Measurements from ENCODE around the gene FAM13A.
A peak's percentile ranks its signal among the peaks of the same experiment; 100 is the strongest.

The FAM13A gene

DNA sequence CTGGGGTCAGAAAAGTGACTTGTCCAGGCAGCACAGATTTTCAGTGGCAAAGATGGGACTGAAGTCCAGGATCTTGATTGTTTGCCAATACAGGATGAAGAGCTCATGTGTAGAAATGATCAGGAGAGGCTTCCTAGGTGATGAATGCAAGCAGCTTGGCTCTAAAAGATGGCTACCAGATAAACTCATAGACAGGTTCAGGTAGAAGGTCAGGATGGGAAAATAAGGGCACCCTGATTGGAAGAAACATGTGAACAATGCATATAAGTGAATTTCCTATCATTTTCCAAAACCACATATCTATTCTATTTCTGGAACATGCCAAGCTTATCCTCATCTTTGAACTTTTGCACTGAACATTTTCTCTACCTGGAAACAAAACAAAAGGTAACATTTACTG is 87.7 kb downstream of the FAM13A start:
- Histone ChIP-seq H3K27me3 (ENCODE audit: insufficient read depth, poor library complexity, severe bottlenecking) (no peaks in the 10 kb centered on the region), H3K36me3 (ENCODE audit: low read depth) (no peaks in the 10 kb centered on the region), H3K4me1 (ENCODE audit: insufficient read depth, poor library complexity, severe bottlenecking) (peaks cover 25% of the 10 kb centered on the region), H3K27ac (ENCODE audit: poor library complexity, severe bottlenecking) (no peak overlapping the region), H3K9me3 (ENCODE audit: severe bottlenecking) (no peaks in the 10 kb centered on the region), H3K4me3 (ENCODE audit: severe bottlenecking) (no peak overlapping the region)
- TF ChIP-seq, protein P1, sequence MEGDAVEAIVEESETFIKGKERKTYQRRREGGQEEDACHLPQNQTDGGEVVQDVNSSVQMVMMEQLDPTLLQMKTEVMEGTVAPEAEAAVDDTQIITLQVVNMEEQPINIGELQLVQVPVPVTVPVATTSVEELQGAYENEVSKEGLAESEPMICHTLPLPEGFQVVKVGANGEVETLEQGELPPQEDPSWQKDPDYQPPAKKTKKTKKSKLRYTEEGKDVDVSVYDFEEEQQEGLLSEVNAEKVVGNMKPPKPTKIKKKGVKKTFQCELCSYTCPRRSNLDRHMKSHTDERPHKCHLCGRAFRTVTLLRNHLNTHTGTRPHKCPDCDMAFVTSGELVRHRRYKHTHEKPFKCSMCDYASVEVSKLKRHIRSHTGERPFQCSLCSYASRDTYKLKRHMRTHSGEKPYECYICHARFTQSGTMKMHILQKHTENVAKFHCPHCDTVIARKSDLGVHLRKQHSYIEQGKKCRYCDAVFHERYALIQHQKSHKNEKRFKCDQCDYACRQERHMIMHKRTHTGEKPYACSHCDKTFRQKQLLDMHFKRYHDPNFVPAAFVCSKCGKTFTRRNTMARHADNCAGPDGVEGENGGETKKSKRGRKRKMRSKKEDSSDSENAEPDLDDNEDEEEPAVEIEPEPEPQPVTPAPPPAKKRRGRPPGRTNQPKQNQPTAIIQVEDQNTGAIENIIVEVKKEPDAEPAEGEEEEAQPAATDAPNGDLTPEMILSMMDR (IDR thresholded peaks at IDR 0.05; ENCODE audit: poor library complexity, severe bottlenecking): no peak
- DNase-seq (ENCODE audit: low spot score) (no peak), ATAC-seq (ENCODE audit: low read depth) (no peak)

- Histone ChIP-seq H3K36me3 (ENCODE audit: low read depth) (no peaks in the 10 kb centered on the region), H3K27me3 (ENCODE audit: insufficient read depth, poor library complexity, severe bottlenecking) (no peaks in the 10 kb centered on the region), H3K4me1 (ENCODE audit: insufficient read depth, poor library complexity, severe bottlenecking) (peaks cover 37% of the 10 kb centered on the region), H3K9me3 (ENCODE audit: severe bottlenecking) (no peaks in the 10 kb centered on the region), H3K4me3 (ENCODE audit: severe bottlenecking) (no peak overlapping the region), H3K27ac (ENCODE audit: poor library complexity, severe bottlenecking) (no peak overlapping the region)
- ATAC-seq (ENCODE audit: low read depth) (no peak), DNase-seq (ENCODE audit: low spot score) (no peak)
- TF ChIP-seq, protein P1 (IDR thresholded peaks at IDR 0.05; ENCODE audit: poor library complexity, severe bottlenecking): no peak
Measured at GRCh38 chr4:88967883-88968331, 89.1 kb downstream of the FAM13A start.

- ATAC-seq (ENCODE audit: low read depth) (peak; percentile 46; the same call in 2 of the 3 replicates), DNase-seq (ENCODE audit: low spot score) (no peak)
- H3K4me1 ChIP-seq (ENCODE audit: insufficient read depth, poor library complexity, severe bottlenecking): peaks cover 37% of the 10 kb centered on the region
- H3K36me3 ChIP-seq (ENCODE audit: low read depth): no peaks in the 10 kb centered on the region
- no peak overlapping the region for H3K4me3 ChIP-seq (ENCODE audit: severe bottlenecking)
- TF ChIP-seq, protein P1 (IDR thresholded peaks at IDR 0.05; ENCODE audit: poor library complexity, severe bottlenecking): no peak
- H3K27ac ChIP-seq (ENCODE audit: poor library complexity, severe bottlenecking): peak overlapping the region; percentile 85
- no peaks in the 10 kb centered on the region for H3K9me3 ChIP-seq (ENCODE audit: severe bottlenecking)
- H3K27me3 ChIP-seq (ENCODE audit: insufficient read depth, poor library complexity, severe bottlenecking): no peaks in the 10 kb centered on the region
Measured at GRCh38 chr4:88965053-88965452, 91.9 kb downstream of the FAM13A start.

- H3K9me3 ChIP-seq (ENCODE audit: severe bottlenecking): no peaks in the 10 kb centered on the region
- H3K36me3 ChIP-seq (ENCODE audit: low read depth): no peaks in the 10 kb centered on the region
- H3K4me1 ChIP-seq (ENCODE audit: insufficient read depth, poor library complexity, severe bottlenecking): peaks cover 37% of the 10 kb centered on the region
- H3K27ac ChIP-seq (ENCODE audit: poor library complexity, severe bottlenecking): peak overlapping the region; percentile 85
- H3K27me3 ChIP-seq (ENCODE audit: insufficient read depth, poor library complexity, severe bottlenecking): no peaks in the 10 kb centered on the region
- H3K4me3 ChIP-seq (ENCODE audit: severe bottlenecking): no peak overlapping the region
- peak; percentile 69 for ATAC-seq (ENCODE audit: low read depth)
- DNase-seq (ENCODE audit: low spot score): no peak
- TF ChIP-seq, protein P1 (IDR thresholded peaks at IDR 0.05; ENCODE audit: poor library complexity, severe bottlenecking): no peak
Measured at GRCh38 chr4:88964450-88964849, 92.5 kb downstream of the FAM13A start.

DNA sequence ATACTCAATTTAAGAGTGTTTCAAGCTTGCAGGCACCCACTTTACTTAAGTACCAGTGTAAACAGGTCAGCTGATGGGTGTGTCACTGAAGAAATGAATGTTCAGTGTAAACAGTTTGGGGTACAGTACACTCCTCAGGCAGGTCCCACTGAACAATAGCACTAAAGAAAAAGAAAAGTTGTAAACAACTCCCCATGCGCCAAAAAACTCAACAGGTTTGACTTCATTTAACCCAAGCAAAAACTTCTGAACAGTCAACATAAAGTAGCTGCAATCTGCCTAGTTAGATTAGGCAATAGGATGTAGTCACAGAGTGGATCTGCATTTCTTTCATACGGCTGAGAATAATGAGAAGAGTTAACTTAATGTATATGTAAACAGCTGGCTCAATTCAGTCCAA is 93.2 kb downstream of the FAM13A start:
- no peak for DNase-seq (ENCODE audit: low spot score)
- Histone ChIP-seq H3K27ac (ENCODE audit: poor library complexity, severe bottlenecking) (peak overlapping the region; percentile 85), H3K4me1 (ENCODE audit: insufficient read depth, poor library complexity, severe bottlenecking) (peaks cover 37% of the 10 kb centered on the region), H3K9me3 (ENCODE audit: severe bottlenecking) (no peaks in the 10 kb centered on the region), H3K4me3 (ENCODE audit: severe bottlenecking) (no peak overlapping the region), H3K27me3 (ENCODE audit: insufficient read depth, poor library complexity, severe bottlenecking) (no peaks in the 10 kb centered on the region), H3K36me3 (ENCODE audit: low read depth) (no peaks in the 10 kb centered on the region)
- TF ChIP-seq, protein P1 (IDR thresholded peaks at IDR 0.05; ENCODE audit: poor library complexity, severe bottlenecking): no peak
- ATAC-seq (ENCODE audit: low read depth): peak; percentile 86
